Stimulated activated CD8-positive, alpha-beta memory T cell treated with anti-CD3 and anti-CD28 coated beads, Interleukin-2, amount 100 ng/mL, for 48 hours (primary cell): Measurements from ENCODE around the gene DNAJC21.

ENCODE experiments used
- DNase-seq, 2 donors: peaks; one replicate each; pipeline ENCODE4 v3.0.0-alpha.2; 2020; ENCODE audit warnings: low read depth in 2 of 2

DNAJC21 gene

GRCh38 chr5:34978681-34979080 is 49.3 kb downstream of the DNAJC21 start:
- DNase-seq, result no peak

GRCh38 chr5:34982823-34983222 is 53.5 kb downstream of the DNAJC21 start:
- DNase-seq, result no peak

GRCh38 chr5:34986965-34987364 is 57.6 kb downstream of the DNAJC21 start:
- DNase-seq, result no peak

- DNase-seq, result no peak
Measured at GRCh38 chr5:34991486-34992238, 62.3 kb downstream of the DNAJC21 start.

GRCh38 chr5:34993951-34994350 is 64.6 kb downstream of the DNAJC21 start:
- DNase-seq, result no peak

- DNase-seq, result no peak
Measured at GRCh38 chr5:34996261-34996660, 66.9 kb downstream of the DNAJC21 start.

- no peak for DNase-seq
Measured at GRCh38 chr5:34998058-34998789, 68.9 kb downstream of the DNAJC21 start.

- DNase-seq, result no peak
Measured at GRCh38 chr5:35001842-35002241, 72.5 kb downstream of the DNAJC21 start.

GRCh38 chr5:35002459-35002858 is 73.1 kb downstream of the DNAJC21 start:
- no peak for DNase-seq

- DNase-seq, result peak; percentile 40 to 51
Measured at GRCh38 chr5:35003018-35003957, 73.9 kb downstream of the DNAJC21 start.

- no peak for DNase-seq
Measured at GRCh38 chr5:35004200-35004599, 74.8 kb downstream of the DNAJC21 start.

GRCh38 chr5:35004771-35005170 is 75.4 kb downstream of the DNAJC21 start:
- DNase-seq, result no peak
